C1 segment of cervical spinal cord (tissue), 14 donors: ENCODE measurements around the gene DGKG.

ENCODE experiments used
- DNase-seq, 14 donors: peaks; one replicate each; lab custom pipeline; 2025; lab: John Stamatoyannopoulos, UW

Gene DGKG

GRCh38 chr3:186212611-186213010 lies 149.4 kb downstream of the DGKG start:
- DNase-seq: peak in 1 of 14 donors; percentile 42

- DNase-seq: no peak
Observed at GRCh38 chr3:186210852-186211500, 151.1 kb downstream of the DGKG start.

- DNase-seq: peak in 13 of 14 donors; percentile 47 to 91 (median 84)
Observed at GRCh38 chr3:186209810-186210752, 152.0 kb downstream of the DGKG start.

GRCh38 chr3:186208296-186208989 lies 153.6 kb downstream of the DGKG start:
- no peak for DNase-seq

- no peak for DNase-seq
Observed at GRCh38 chr3:186207515-186207914, 154.5 kb downstream of the DGKG start.

- peak in 13 of 14 donors; percentile 12 to 83 (median 62) for DNase-seq
Observed at GRCh38 chr3:186200726-186201125, 161.3 kb downstream of the DGKG start.

- no peak for DNase-seq
Observed at GRCh38 chr3:186198442-186198841, 163.6 kb downstream of the DGKG start.

GRCh38 chr3:186194451-186194811 lies 167.6 kb downstream of the DGKG start:
- DNase-seq: no peak

GRCh38 chr3:186193534-186194450 lies 168.2 kb downstream of the DGKG start:
- DNase-seq: peak in 1 of 14 donors; percentile 35

GRCh38 chr3:186192823-186193222 lies 169.2 kb downstream of the DGKG start:
- no peak for DNase-seq

- DNase-seq: no peak
Observed at GRCh38 chr3:186189492-186189891, 172.5 kb downstream of the DGKG start.

GRCh38 chr3:186187401-186188275 lies 174.4 kb downstream of the DGKG start:
- DNase-seq: no peak

GRCh38 chr3:186185194-186185787 lies 176.7 kb downstream of the DGKG start:
- peak in 5 of 14 donors; percentile 14 to 55 (median 46) for DNase-seq

- DNase-seq: no peak
Observed at GRCh38 chr3:186184021-186184420, 178.0 kb downstream of the DGKG start.

- no peak for DNase-seq
Observed at GRCh38 chr3:186182850-186183249, 179.2 kb downstream of the DGKG start.

GRCh38 chr3:186181901-186182300 lies 180.1 kb downstream of the DGKG start:
- DNase-seq: no peak

GRCh38 chr3:186180891-186181481 lies 181.0 kb downstream of the DGKG start:
- no peak for DNase-seq

- no peak for DNase-seq
Observed at GRCh38 chr3:186180151-186180550, 181.9 kb downstream of the DGKG start.

- no peak for DNase-seq
Observed at GRCh38 chr3:186178412-186178811, 183.6 kb downstream of the DGKG start.
